Measurements from ENCODE around the gene SLC23A3.

- TF ChIP-seq CTCF (IDR thresholded peaks at IDR 0.05) (no peak), POLR2AphosphoS5 (IDR thresholded peaks at IDR 0.05) (no peak)
Observed at GRCh38 chr2:219125886-219126270, 44.0 kb downstream of the SLC23A3 start.
